IPS-18c (cell line): Measurements from ENCODE around the gene DGKD.

Experiments used
- H3K4me3 ChIP-seq: 2 replicates; pipeline ENCODE4 v1.7.0; 2013; ENCODE audit warnings: low read depth, mild to moderate bottlenecking, low read length, moderate library complexity; ENCODE audit not compliant: insufficient read depth
- H3K9me3 ChIP-seq: one replicate; pipeline ENCODE4 v1.6.1; 2013; ENCODE audit warnings: mild to moderate bottlenecking, low read length, moderate library complexity; ENCODE audit not compliant: control insufficient read depth, insufficient read depth

The DGKD gene

GRCh38 chr2:233499928-233500327 is 145.6 kb downstream of the DGKD start:
- H3K9me3 ChIP-seq, result no peaks in the 10 kb centered on the region
- no peak overlapping the region for H3K4me3 ChIP-seq

DNA sequence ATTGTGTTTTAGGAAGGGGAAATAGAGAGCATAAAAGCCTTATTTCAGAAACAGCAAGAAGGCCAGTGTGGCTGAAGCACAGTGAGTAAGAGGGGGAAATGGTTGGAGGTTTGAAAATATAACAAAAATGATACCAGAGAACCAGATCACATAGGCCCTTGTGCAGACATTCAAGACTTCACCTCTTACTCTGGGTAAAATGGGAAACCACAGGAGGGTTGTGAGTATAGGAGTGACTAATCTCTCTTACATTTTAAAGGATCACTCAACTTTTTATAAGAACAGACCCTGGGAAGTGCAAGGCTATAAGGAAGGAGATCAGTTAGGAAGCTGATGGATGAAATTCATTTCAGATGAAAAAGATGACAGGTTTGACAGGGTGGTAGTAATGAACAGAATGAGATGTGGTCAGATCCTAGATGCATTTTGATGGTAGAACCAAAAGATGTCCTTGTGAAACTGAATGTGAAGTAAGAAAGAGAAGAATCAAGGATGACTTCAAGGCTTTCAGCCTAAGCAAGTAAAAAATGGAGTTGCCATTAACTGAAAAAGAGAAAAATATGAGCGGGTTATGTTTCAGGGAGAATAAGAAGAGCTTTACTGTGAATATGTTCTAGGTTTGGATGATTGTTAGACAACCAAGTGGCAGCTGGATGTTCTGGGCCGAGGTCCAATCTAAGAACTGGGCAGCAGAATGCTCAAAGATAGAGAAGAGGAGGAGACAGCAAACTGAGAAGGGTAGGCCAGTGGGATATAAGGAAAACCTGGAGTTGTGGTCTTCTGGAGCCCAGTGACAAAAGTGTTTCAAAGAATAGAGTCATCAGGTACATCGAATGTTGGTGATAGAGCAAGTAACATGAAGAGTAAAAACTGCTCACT is 147.1 kb downstream of the DGKD start:
- no peak overlapping the region for H3K4me3 ChIP-seq
- H3K9me3 ChIP-seq, result no peaks in the 10 kb centered on the region

- no peak overlapping the region for H3K4me3 ChIP-seq
- H3K9me3 ChIP-seq, result no peaks in the 10 kb centered on the region
Observed at GRCh38 chr2:233503481-233503880, 149.2 kb downstream of the DGKD start.

GRCh38 chr2:233503947-233504637 is 149.8 kb downstream of the DGKD start:
- Histone ChIP-seq H3K9me3 (no peaks in the 10 kb centered on the region), H3K4me3 (no peak overlapping the region)

- no peak overlapping the region for H3K4me3 ChIP-seq
- H3K9me3 ChIP-seq, result no peaks in the 10 kb centered on the region
Observed at GRCh38 chr2:233513953-233514655, 159.8 kb downstream of the DGKD start.

DNA sequence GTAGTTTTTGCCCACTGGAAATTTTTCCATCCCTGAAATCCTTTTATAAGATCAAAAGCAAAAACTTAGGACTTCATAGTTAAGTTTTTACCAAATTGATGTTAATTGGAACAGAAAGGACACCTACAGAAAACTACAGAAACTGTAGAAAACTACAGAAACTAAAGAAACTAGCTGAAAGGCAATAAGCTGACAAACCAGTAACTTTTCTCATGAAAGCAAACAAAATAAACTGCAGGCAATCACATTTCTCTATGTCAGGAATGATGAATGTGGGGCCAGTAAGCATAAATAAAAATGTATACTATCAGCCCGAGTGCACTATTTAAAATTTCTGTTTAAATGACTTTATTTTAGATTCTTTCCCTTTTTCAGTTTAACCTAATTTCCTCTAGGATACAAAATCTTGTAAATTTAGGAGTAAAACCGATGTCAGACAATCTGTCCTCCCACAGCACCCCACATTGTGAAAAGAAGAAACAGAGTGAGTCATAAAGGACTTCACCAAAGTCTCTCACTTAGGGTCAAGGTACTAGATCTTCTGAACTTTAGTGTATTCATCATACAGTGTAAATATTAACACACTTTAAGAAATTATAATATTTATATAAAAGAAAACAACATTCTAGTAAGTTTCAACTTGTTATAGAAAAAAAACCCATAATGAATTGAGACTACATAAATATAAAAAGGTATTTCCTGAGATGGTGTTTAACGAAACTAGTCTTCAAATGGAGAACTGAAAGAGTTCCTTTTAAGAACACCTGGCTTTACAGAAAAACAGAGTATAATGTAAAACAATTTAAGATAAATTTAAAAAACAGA is 165.7 kb downstream of the DGKD start:
- Histone ChIP-seq H3K4me3 (no peak overlapping the region), H3K9me3 (no peaks in the 10 kb centered on the region)
